Heart right ventricle (tissue), 16 donors: ENCODE measurements around the gene IFT43. TPM values are rescaled to one million over a fixed set of nuclear protein-coding genes. Genes with fewer than 3 reads are reported as not detected.

Experiments used
- ATAC-seq, 8 donors: fragments of 200-7000 bp; cut with Tn5 transposase; one replicate each; pipeline ENCODE4 v1.9.1; 2020; ENCODE audit warnings: mild to moderate bottlenecking in 8 of 8, moderate library complexity in 8 of 8, moderate number of reproducible peaks in 1 of 8
- DNase-seq, 2 donors: peaks; one replicate each; pipeline ENCODE4 v3.0.0-alpha.2; 2020
- H3K27ac ChIP-seq, 10 donors: fragments of 200-600 bp; sonication (generic) in 2 of 10; one replicate each; pipeline versions ENCODE4 v1.5.0 to v1.8.0; 2020 to 2022; ENCODE audit warnings: mild to moderate bottlenecking in 3 of 10
- H3K27me3 ChIP-seq, 7 donors: fragments of 200-600 bp; one replicate each; pipeline ENCODE4 v1.8.0; 2021 to 2022; ENCODE audit warnings: mild to moderate bottlenecking in 2 of 7
- H3K36me3 ChIP-seq, 9 donors: fragments of 200-600 bp; sonication (generic) in 1 of 9; one replicate each; pipeline versions ENCODE4 v1.5.0 to v1.8.0; 2020 to 2022; ENCODE audit warnings: mild to moderate bottlenecking in 2 of 9
- H3K4me1 ChIP-seq, 9 donors: fragments of 200-600 bp; sonication (generic) in 1 of 9; one replicate each; pipeline versions ENCODE4 v1.5.0 to v1.8.0; 2020 to 2022; ENCODE audit warnings: mild to moderate bottlenecking in 4 of 9
- H3K4me3 ChIP-seq, 10 donors: fragments of 200-600 bp; sonication (generic) in 2 of 10; one replicate each; pipeline versions ENCODE4 v1.5.0 to v1.8.0; 2020 to 2022; ENCODE audit warnings: mild to moderate bottlenecking in 7 of 10, moderate library complexity in 2 of 10
- H3K9me3 ChIP-seq, 11 donors: fragments of 200-600 bp in 10 of 11; sonication (generic) in 2 of 11; one replicate each; pipeline versions ENCODE4 v1.5.0 to v1.8.0; 2013 to 2022; ENCODE audit warnings: mild to moderate bottlenecking in 2 of 11, control low read depth in 1 of 11, moderate library complexity in 1 of 11
- WGBS, 2 donors: extraction: QIAGEN DNeasy Blood & Tissue Kit; methylation state at CpG; one replicate each; pipeline ENCODE4 v1.1.7; 2013; ENCODE audit warnings: inconsistent platforms in 1 of 2; 5-methylcytosine and 5-hydroxymethylcytosine counted together
- intact Hi-C, 10 donors: fragments of 100-400 bp; cut with DNase I; formaldehyde crosslinking; loops; one replicate each; pipeline versions ENCODE4 v1.11.1 to v1.14.2; 2022
- polyA plus RNA-seq, 2 donors: library from polyadenylated mRNA; stranded (reverse); fragments of 200-250 nt; gene quantifications; one replicate each; pipeline ENCODE4 v1.2.3, GENCODE V29; 2013
- total RNA-seq, 10 donors: library from RNA; stranded (reverse); fragmentation: NEBNext Ultra II Directional in 3 of 10; extraction: Animal tissue kit (Norgen Biotek cat#: 25700) in 3 of 10; gene quantifications; one replicate each; pipeline versions ENCODE4 v1.2.1 to v1.2.4, GENCODE V29; 2021 to 2023
- TF ChIP-seq, protein P1 (sequence below), 9 donors: fragments of 200-600 bp; sonication (generic) in 2 of 9; IDR thresholded peaks; one replicate each; pipeline versions ENCODE4 v1.5.0 to v1.8.0; 2021 to 2022; ENCODE audit warnings: antibody characterized with exemption in 9 of 9, mild to moderate bottlenecking in 5 of 9, moderate library complexity in 1 of 9
- donor health status: Arrhythmogenic right ventricular cardiomyopathy.
- donor health status: ischemic (EF 13 %, LVEDD 7.1; RV severe dilation, severe dysfunction).
- donor health status: healthy with polysubstance abuse.
- donor health status: DM: no; HTN: yes; CAD: no.
- donor health status: DM: no; HTN: no; CAD: no.
- donor health status: ischemic (EF 25% LVEDD 6.9; RV normal size, moderate dysfunction).
- donor health status: ischemic (EF 25% LVEDD 5.7; RV mildly dilated, moderate dysfunction).
- donor health status: healthy.
- donor health status: DM: yes; HTN: yes; CAD: no.
- donor health status: Ischemic cardiomyopathy.
- donor health status: ischemic (EF 35%, LVEDD 5.7; RV mildly dilated, moderate dysfunction).
- donor health status: nonischemic (EF 11% LVEDD 7.7; RV severe dilation, severe dysfunction).
- donor health status: DM: yes; HTN: yes; CAD: no.
- donor health status: PGD.
- donor health status: ischemic (EF 29% LVEDD 5.4; RV normal size, mild dysfunction).
- donor health status: nonischemic (EF 23%, LVEDD 6.1; RV moderate dilation, normal function).

The IFT43 gene
- total and polyA plus RNA-seq, 12 donors, result 19.7 to 57.1 (median 31.8) TPM

DNA sequence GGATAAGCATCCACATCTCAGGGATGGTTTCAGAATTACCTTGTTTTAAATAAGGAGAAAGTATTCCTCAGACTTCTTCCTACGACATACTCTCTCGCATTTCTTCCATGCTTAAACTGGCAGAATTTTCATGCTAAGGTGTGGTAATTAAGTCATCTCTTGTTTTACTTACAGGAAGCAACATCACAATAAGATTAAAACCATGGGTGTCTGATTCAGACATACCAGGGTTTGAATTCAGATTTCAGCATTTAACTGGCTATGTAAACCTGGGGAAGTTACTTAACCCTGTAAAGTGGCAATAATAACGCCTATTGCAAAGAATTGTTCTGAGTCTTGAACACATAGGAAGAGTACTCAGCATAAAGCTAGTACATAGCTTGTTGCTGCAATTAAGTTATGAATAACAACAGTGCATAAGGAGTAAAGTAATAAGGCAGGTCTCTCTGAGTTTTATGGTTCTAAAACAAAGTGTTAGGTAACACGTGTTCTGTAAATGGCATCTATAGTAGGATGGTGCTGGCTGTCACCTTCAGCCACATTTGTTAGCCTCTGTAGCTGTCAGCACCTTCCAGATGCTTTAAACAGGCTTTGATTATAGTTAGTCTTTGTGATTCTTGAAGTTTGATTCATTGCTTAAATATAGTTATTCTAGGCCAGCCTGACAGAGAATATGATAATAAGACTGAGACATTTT lies 38.8 kb downstream of the IFT43 start:
- DNase-seq (no peak), ATAC-seq (peak in 6 of 8 donors; percentile 46 to 83 (median 69))
- Histone ChIP-seq H3K27me3 (no peaks in the 10 kb centered on the region), H3K9me3 (peaks cover 0 to 18% (median 7%) of the 10 kb centered on the region in 11 donors), H3K27ac (peak overlapping the region in 2 of 10 donors; percentile 16 to 38), H3K4me1 (peaks cover 0 to 13% (median 2%) of the 10 kb centered on the region in 9 donors), H3K36me3 (peaks cover 0 to 54% (median 10%) of the 10 kb centered on the region in 9 donors), H3K4me3 (no peak overlapping the region)
- TF ChIP-seq, protein P1, sequence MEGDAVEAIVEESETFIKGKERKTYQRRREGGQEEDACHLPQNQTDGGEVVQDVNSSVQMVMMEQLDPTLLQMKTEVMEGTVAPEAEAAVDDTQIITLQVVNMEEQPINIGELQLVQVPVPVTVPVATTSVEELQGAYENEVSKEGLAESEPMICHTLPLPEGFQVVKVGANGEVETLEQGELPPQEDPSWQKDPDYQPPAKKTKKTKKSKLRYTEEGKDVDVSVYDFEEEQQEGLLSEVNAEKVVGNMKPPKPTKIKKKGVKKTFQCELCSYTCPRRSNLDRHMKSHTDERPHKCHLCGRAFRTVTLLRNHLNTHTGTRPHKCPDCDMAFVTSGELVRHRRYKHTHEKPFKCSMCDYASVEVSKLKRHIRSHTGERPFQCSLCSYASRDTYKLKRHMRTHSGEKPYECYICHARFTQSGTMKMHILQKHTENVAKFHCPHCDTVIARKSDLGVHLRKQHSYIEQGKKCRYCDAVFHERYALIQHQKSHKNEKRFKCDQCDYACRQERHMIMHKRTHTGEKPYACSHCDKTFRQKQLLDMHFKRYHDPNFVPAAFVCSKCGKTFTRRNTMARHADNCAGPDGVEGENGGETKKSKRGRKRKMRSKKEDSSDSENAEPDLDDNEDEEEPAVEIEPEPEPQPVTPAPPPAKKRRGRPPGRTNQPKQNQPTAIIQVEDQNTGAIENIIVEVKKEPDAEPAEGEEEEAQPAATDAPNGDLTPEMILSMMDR (IDR thresholded peaks at IDR 0.05), result no peak
- intact Hi-C loops, result no loop called here
- WGBS, 2 donors, result 77 to 83% methylated on average over 4 of the region's 4 CpGs

DNA sequence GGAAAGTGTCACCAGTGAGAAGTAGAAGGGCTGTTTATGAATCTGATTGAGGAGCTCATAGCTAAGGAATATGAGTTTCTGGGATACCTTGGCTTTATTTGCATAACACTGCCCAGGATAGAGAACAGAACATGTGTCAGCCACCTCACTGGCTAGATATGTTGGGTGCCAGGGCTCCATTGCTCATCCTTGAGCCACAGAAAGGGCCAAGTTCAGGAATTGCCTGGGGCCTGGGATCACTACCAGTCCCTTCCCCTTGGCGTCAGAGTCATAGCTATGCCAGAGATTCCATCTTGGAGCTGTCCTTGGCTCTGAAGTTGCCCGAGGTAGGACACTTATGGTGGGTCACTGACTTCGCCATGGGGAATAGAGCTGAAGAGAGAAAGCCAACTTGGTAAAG lies 49.0 kb downstream of the IFT43 start:
- H3K4me3 ChIP-seq, result no peak overlapping the region
- H3K9me3 ChIP-seq, result no peaks in the 10 kb centered on the region
- TF ChIP-seq, protein P1 (IDR thresholded peaks at IDR 0.05), result no peak
- ATAC-seq, result no peak
- no peaks in the 10 kb centered on the region for H3K27me3 ChIP-seq
- peaks cover 0 to 3% (median 0%) of the 10 kb centered on the region in 9 donors for H3K4me1 ChIP-seq
- 96% methylated on average over 3 of the region's 3 CpGs for WGBS, 2 donors
- intact Hi-C loops, result no loop called here
- no peak for DNase-seq
- H3K27ac ChIP-seq, result no peak overlapping the region
- H3K36me3 ChIP-seq, result peaks cover 0 to 67% (median 8%) of the 10 kb centered on the region in 9 donors

DNA sequence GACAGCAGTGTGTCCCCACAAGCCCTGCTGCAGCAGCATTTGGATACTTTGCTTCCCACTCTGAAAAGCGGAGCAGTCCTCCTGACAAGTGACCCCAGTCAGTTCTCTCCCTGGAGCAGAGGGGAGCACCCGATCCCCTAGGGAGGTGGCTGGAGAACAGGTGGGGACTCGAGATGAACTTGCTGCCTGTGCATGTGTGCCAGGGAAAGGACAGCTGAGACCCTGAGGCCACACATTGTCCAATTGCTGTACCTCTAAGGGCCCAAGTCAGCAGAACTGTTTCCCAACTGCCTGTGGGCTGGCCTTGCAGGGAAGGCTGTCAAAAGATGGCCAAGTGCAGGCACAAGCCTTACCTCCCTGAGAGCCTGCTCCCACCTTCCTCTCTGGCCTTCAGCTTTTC lies 55.1 kb downstream of the IFT43 start:
- DNase-seq, result no peak
- H3K27me3 ChIP-seq, result no peaks in the 10 kb centered on the region
- H3K36me3 ChIP-seq, result peaks cover 0 to 36% (median 0%) of the 10 kb centered on the region in 9 donors
- TF ChIP-seq, protein P1 (IDR thresholded peaks at IDR 0.05), result no peak
- H3K9me3 ChIP-seq, result no peaks in the 10 kb centered on the region
- 93 to 97% methylated on average over 3 of the region's 3 CpGs for WGBS, 2 donors
- no peak overlapping the region for H3K27ac ChIP-seq
- intact Hi-C loops, result no loop called here
- H3K4me1 ChIP-seq, result peaks cover 0 to 3% (median 0%) of the 10 kb centered on the region in 9 donors
- no peak for ATAC-seq
- no peak overlapping the region for H3K4me3 ChIP-seq

DNA sequence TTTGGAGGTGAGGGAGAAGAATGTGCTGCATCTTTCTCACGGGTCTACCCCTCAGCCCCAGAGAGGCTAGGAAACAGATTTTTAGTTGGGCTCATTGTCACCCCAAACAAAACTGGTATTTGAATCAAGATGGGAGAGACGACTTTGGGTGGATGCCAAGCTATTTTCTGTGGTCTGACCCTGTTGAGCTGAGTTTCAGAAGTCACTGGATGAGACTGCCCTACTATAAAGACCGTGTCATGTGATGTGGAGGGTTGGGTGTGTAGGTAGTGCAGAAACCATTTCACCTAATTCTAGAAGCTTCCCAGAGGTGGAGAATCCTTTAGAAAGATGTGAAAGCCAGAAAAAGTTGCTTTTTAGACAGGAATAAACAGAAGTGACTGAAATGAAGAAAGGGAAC lies 60.2 kb downstream of the IFT43 start:
- H3K9me3 ChIP-seq, result no peaks in the 10 kb centered on the region
- DNase-seq, result no peak
- TF ChIP-seq, protein P1 (IDR thresholded peaks at IDR 0.05), result no peak
- H3K4me1 ChIP-seq, result peaks cover 0 to under 1% (median 0%) of the 10 kb centered on the region in 9 donors
- 74 to 75% methylated on average over 3 of the region's 3 CpGs for WGBS, 2 donors
- H3K4me3 ChIP-seq, result no peak overlapping the region
- H3K27me3 ChIP-seq, result no peaks in the 10 kb centered on the region
- H3K27ac ChIP-seq, result no peak overlapping the region
- intact Hi-C loops, result no loop called here
- no peak for ATAC-seq
- peaks cover 0 to 30% (median 0%) of the 10 kb centered on the region in 9 donors for H3K36me3 ChIP-seq
